Stomach smooth muscle (tissue), 2 donors: ENCODE results near the gene ADAMTS2.

Experiments used
- H3K27ac ChIP-seq: one replicate; pipeline ENCODE4 v1.7.0; 2013; ENCODE audit warnings: mild to moderate bottlenecking, low read length, inconsistent platforms
- H3K27me3 ChIP-seq, 2 donors: one replicate each; pipeline ENCODE4 v1.7.0; 2013; ENCODE audit warnings: low read length in 2 of 2; ENCODE audit not compliant: insufficient read depth in 2 of 2, control insufficient read depth in 1 of 2
- H3K36me3 ChIP-seq, 2 donors: one replicate each; pipeline ENCODE4 v1.7.0; 2013; ENCODE audit warnings: low read length in 2 of 2; ENCODE audit not compliant: control insufficient read depth in 2 of 2, insufficient read depth in 2 of 2
- H3K4me1 ChIP-seq: one replicate; pipeline ENCODE4 v1.7.0; 2013; ENCODE audit warnings: low read length; ENCODE audit not compliant: control insufficient read depth, insufficient read depth
- H3K4me3 ChIP-seq, 2 donors: one replicate each; pipeline ENCODE4 v1.7.0; 2013; ENCODE audit warnings: low read length in 2 of 2
- H3K9ac ChIP-seq, 2 donors: one replicate each; pipeline ENCODE4 v1.7.0; 2013; ENCODE audit warnings: low read length in 2 of 2, mild to moderate bottlenecking in 1 of 2
- H3K9me3 ChIP-seq, 2 donors: one replicate each; pipeline ENCODE4 v1.7.0; 2013; ENCODE audit warnings: low read length in 2 of 2; ENCODE audit not compliant: control insufficient read depth in 2 of 2
- donor health status: healthy.
- donor health status: Pancreatic carcinoma.

The ADAMTS2 gene

DNA sequence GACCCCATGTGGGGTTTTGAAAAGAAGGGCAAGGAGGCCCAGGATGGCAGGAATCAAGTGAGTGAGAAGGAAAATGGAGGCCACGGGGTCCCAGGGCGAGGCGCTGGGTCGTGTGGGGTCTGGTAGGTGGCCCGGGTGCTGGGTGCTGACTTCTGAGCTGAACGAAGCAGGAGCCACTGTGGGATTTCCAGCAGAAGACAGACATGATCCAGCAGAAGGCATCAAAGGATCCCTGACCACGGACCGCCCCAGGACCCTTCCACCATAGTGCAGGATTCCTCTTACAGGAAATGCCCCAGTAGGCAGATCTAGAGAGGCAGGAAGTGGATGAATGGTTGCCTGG lies 106.7 kb downstream of the ADAMTS2 start:
- H3K27me3 ChIP-seq = no peaks in the 10 kb centered on the region
- no peak overlapping the region for H3K4me3 ChIP-seq
- H3K27ac ChIP-seq = no peak overlapping the region
- H3K36me3 ChIP-seq = no peaks in the 10 kb centered on the region
- H3K4me1 ChIP-seq = peaks cover 7% of the 10 kb centered on the region
- no peak overlapping the region for H3K9ac ChIP-seq
- no peaks in the 10 kb centered on the region for H3K9me3 ChIP-seq

DNA sequence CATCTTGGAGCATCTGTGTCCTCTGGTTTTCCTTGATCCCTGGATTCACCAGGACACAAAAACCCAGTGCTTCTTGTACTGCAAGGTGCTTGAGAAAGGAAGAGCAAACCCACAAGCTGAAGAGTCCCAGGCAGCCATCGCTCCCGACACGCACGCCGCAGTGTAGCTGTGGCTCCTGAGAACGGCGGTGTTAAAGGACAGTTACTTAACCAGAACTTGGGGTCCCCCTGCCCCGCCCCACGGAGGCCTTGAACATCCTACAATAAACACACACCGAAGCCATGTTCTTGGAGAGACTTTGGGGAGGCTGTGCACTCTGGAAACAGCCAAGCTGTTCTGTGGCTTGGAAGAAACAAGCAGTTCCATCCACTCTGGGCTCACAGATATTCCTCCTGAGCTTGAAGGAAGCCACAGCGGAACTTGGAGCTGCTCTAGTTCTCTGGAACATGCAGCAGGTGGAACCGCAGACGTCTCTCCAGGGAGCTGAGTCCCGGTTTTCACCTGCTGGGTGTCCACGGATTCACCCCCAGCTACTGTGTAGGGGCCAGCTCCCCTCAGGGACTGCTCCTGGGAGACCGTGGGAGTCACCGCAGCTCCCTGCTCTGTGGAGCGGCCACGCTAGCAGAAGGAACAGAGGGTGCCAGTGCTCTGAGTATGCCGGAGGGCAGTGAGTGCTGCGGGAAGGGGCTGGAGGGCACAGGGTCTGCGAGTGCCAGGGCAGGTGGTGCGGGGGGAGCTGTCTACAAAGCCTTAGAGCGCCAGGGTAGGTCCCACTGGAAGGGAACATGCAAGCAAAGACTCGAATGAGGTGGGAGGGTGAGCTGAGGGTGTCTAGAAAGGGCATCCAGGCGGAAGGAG lies 107.3 kb downstream of the ADAMTS2 start:
- no peaks in the 10 kb centered on the region for H3K9me3 ChIP-seq
- H3K27me3 ChIP-seq = no peaks in the 10 kb centered on the region
- H3K27ac ChIP-seq = no peak overlapping the region
- H3K36me3 ChIP-seq = no peaks in the 10 kb centered on the region
- H3K9ac ChIP-seq = no peak overlapping the region
- no peak overlapping the region for H3K4me3 ChIP-seq
- peaks cover 7% of the 10 kb centered on the region for H3K4me1 ChIP-seq

DNA sequence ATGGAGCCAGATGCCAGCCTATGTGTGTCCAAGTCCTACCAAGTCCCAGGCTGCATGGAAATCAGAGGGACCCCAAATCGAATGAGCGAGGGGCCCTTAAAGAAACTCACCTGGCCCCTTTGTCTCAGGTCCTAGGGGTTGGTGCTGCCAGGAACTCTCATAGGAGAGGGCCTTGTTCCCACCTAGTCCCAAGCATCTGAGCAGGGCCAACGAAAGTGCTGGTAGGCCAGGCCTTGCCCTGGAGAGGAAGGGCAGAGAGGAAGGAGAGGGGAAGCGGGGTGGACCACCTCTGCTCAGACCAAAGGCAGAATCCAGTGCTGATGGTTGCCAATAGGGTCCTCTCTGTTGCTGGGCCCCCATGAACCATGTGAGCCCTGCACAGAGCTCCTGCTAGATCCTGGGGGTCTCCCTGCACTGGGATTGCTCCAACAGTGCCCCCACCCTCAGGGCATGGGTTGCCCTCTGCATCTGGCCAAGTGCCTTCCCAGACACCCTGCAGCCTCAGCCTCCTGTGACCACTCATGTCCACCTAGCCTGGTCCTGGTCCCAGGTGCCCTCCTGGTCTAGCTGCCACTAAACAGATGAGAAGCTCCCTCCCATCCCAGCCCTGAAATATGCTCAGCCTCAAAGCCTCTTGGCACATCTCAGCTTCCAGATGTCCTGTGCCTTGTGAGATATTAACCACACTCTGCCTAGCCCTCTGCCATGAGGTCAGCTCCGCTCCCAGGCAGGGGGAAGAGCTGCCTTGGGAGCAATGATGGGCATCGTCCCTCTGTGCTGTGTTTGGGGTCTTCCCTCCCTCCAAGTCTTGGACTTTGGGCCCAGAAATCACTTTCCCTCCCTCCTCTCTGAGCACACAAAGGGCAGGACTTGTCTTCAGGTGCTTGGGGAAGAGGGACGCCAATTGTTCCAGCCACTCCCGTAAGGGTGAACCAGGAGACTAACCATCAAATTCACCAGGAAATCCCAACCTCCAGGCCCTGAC lies 109.6 kb downstream of the ADAMTS2 start:
- Histone ChIP-seq H3K36me3 (no peaks in the 10 kb centered on the region), H3K4me3 (no peak overlapping the region), H3K9me3 (no peaks in the 10 kb centered on the region), H3K4me1 (peaks cover 2% of the 10 kb centered on the region), H3K9ac (no peak overlapping the region), H3K27me3 (no peaks in the 10 kb centered on the region), H3K27ac (no peak overlapping the region)

DNA sequence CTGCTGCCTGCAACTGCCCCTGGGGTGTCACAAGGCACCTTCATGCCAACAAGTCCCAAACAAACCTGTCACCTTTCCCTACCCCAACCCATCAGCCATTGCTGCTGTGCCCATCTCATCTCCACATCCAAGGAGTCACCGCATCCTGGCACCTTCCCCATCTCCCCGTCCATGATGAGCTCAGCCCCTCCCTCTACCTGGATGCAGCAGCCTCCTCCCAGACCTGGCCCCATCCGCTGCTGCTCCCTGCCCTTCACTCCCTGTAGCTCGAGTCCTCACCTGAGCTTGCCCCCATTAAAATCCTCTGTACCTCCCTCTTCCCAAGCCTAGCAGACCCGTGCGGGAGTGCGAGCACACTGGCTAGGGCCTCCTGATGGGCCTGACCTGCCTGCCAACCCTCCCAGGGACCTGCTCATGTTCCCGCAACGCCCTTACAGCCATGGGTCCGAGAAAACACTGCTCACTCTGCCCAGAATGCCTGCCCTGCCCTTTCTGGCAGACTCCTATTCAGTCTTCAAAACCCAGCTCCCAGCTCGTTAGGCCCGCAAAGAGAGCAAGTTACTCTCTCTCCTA lies 110.6 kb downstream of the ADAMTS2 start:
- Histone ChIP-seq H3K36me3 (no peaks in the 10 kb centered on the region), H3K9me3 (no peaks in the 10 kb centered on the region), H3K9ac (no peak overlapping the region), H3K4me1 (no peaks in the 10 kb centered on the region), H3K27ac (no peak overlapping the region), H3K27me3 (no peaks in the 10 kb centered on the region), H3K4me3 (no peak overlapping the region)

DNA sequence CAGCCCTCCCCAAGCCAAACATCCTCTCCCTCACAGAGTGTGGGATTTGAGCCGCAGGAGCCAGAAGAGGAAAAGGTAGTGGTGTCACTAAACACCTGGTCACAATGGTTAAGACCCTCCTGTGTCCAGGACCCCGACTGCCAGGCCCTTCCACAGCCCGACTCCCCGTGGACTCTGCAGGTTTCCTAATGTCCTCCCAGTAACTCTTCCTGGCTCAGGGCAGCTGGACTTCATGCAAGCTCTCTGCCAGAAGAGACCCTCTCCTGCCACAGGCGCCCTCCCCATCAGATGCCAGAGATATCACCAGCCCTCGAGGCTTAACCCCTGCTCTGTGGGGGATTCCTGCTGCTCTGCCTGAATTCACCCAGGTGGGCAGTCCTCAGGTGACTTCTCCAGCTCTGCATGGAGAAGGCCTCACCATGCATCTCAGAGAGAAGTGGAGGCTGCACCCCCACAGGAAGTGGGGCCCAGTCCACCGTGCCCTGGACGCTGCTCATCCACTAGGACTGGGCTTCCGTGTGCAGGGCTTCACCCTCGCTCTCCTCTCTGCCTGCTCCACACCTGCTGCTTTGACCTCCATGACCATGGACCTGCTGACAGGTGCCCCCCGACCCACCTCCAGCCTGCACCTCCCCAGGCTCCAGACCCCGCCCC lies 111.2 kb downstream of the ADAMTS2 start:
- no peaks in the 10 kb centered on the region for H3K9me3 ChIP-seq
- H3K36me3 ChIP-seq = no peaks in the 10 kb centered on the region
- H3K4me3 ChIP-seq = no peak overlapping the region
- no peak overlapping the region for H3K27ac ChIP-seq
- H3K27me3 ChIP-seq = no peaks in the 10 kb centered on the region
- H3K4me1 ChIP-seq = no peaks in the 10 kb centered on the region
- no peak overlapping the region for H3K9ac ChIP-seq

DNA sequence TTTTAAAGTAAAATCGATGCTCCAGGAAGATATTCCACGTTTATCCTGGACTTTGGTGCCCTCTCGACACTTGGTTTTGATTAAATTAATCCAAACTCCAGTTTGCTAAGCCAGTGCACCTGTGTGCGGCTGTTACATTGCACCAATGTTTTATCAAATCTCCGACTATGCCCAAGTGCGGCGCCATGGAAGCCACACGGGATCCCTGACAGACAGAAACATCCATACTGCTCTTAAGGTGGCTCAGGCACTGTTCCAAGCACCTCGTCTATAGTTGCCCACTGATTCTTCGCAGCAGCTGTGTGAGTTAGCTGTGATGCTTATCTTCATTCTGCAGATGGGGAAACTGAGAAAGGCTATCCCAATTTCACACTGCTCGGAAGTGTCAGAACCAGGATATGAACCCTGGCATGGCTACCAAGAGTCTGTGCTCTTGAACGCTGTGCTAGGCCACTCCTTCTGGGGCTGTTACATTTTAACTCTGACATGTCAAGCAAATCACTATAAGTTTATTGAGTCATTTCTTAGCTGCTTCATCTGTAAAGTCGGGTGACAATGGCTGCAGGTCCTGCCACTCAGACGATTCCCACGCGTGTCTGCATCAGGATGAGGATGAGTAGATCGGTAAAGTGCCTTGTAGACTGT lies 113.0 kb downstream of the ADAMTS2 start:
- Histone ChIP-seq H3K27ac (no peak overlapping the region), H3K27me3 (no peaks in the 10 kb centered on the region), H3K36me3 (no peaks in the 10 kb centered on the region), H3K9me3 (no peaks in the 10 kb centered on the region), H3K4me3 (no peak overlapping the region), H3K4me1 (no peaks in the 10 kb centered on the region), H3K9ac (no peak overlapping the region)

DNA sequence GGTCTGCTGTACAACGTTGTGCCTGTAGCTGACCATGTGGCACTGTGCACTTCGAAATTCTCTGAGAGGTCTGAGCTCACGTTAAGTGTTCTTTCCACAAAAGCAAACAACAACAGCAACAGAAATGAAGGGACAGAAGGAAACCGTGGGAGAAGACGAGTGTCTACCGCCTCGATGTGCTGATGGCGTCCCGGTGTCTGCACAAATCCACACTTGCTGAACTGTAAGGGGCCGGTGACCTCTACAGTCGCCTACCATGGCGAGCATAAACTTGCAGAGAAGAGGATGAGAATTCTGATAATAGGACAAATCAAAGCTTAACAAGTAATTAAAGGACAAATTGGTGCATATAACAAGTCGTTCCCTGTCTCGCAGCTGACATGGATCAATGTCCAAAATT lies 114.0 kb downstream of the ADAMTS2 start:
- H3K9me3 ChIP-seq = no peaks in the 10 kb centered on the region
- H3K27ac ChIP-seq = no peak overlapping the region
- no peaks in the 10 kb centered on the region for H3K27me3 ChIP-seq
- no peak overlapping the region for H3K4me3 ChIP-seq
- no peaks in the 10 kb centered on the region for H3K4me1 ChIP-seq
- H3K9ac ChIP-seq = no peak overlapping the region
- no peaks in the 10 kb centered on the region for H3K36me3 ChIP-seq

DNA sequence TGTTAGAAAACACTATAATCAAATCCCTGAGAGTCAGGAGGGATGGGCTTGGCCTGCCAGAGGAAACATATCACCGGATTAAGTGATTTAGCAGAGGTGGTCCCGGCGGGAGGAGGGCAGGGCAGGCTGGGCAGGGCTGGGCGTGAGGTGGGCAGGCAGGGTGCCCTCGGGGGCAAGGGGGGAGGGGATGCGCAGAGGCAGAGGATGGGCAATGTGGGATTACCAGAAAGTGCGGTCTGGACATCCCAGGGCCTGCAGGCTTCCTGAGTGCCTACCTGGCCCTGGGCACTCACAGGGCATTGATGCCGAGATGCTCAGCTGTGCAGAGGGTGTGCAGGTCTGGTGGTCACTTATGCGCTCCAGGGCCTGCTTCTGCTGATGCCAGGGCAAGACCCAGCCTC lies 115.2 kb downstream of the ADAMTS2 start:
- H3K9ac ChIP-seq = no peak overlapping the region
- H3K4me3 ChIP-seq = no peak overlapping the region
- no peak overlapping the region for H3K27ac ChIP-seq
- no peaks in the 10 kb centered on the region for H3K36me3 ChIP-seq
- H3K9me3 ChIP-seq = no peaks in the 10 kb centered on the region
- H3K27me3 ChIP-seq = no peaks in the 10 kb centered on the region
- H3K4me1 ChIP-seq = no peaks in the 10 kb centered on the region

DNA sequence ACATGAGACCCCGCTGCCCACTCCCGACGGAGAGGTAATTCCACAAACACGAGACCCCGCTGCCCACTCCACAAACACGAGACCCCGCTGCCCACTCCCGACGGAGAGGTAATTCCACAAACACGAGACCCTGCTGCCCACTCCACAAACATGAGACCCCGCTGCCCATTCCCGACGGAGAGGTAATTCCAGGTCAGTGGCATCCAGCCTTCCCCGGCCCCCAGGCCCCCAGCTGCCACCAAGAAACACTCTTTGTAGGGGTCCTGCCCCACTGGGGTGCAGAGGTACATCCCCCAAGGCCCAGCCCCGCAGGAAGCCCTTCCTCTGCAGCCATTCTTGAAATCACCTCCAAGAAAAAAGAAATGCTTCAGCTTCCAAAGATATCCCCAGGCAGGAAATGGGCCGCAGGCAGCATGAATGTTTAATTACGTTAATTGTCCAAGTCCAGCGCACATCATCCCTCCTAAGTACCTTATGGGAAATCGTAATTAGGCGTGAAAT lies 115.9 kb downstream of the ADAMTS2 start:
- H3K27me3 ChIP-seq = no peaks in the 10 kb centered on the region
- H3K36me3 ChIP-seq = no peaks in the 10 kb centered on the region
- H3K4me3 ChIP-seq = no peak overlapping the region
- no peak overlapping the region for H3K27ac ChIP-seq
- H3K9me3 ChIP-seq = no peaks in the 10 kb centered on the region
- no peaks in the 10 kb centered on the region for H3K4me1 ChIP-seq
- no peak overlapping the region for H3K9ac ChIP-seq
